Transverse colon (tissue), 4 donors: ENCODE data around the gene APOL4. TPM values are rescaled to one million over a fixed set of nuclear protein-coding genes. Genes with fewer than 3 reads are reported as not detected.

ENCODE experiments used
- DNase-seq: peaks from one replicate; pipeline ENCODE4 v3.0.0-alpha.2; 2019
- H3K27ac ChIP-seq, 4 donors: fragments of 200-600 bp; sonication (generic); 2 replicates each; pipeline ENCODE4 v1.5.1; 2016 to 2018; ENCODE audit warnings: inconsistent platforms in 4 of 4
- H3K27me3 ChIP-seq: fragments of 200-600 bp; sonication (generic); 2 replicates; pipeline ENCODE4 v1.5.1; 2017; ENCODE audit warnings: inconsistent platforms
- H3K36me3 ChIP-seq, 4 donors: fragments of 200-600 bp; sonication (generic); 2 replicates each; pipeline ENCODE4 v1.5.1; 2017 to 2019; ENCODE audit warnings: inconsistent platforms in 4 of 4
- H3K4me1 ChIP-seq, 4 donors: fragments of 200-600 bp; sonication (generic); 2 replicates each; pipeline ENCODE4 v1.5.1; 2017 to 2020; ENCODE audit warnings: inconsistent platforms in 4 of 4
- H3K4me3 ChIP-seq, 4 donors: fragments of 200-600 bp; sonication (generic); 1 replicate in 1 of 4; 2 replicates in 3 of 4; pipeline versions ENCODE4 v1.5.1 to v1.6.1; 2017 to 2019; ENCODE audit warnings: inconsistent platforms in 4 of 4
- H3K9me3 ChIP-seq, 2 donors: fragments of 200-600 bp; sonication (generic); 2 replicates each; pipeline ENCODE4 v1.5.1; 2017 to 2019; ENCODE audit warnings: inconsistent platforms in 2 of 2
- CTCF ChIP-seq, 5 experiments: fragments of 200-600 bp in 3 of 5; fragments of 450-650 bp in 2 of 5; sonication (generic) in 3 of 5; IDR thresholded peaks; 1 replicate in 2 of 5; 2 replicates in 3 of 5; pipeline ENCODE4 v1.5.1; 2016 to 2017; ENCODE audit warnings: antibody characterized with exemption in 5 of 5, inconsistent platforms in 3 of 5, mild to moderate bottlenecking in 2 of 5, moderate library complexity in 1 of 5
- EP300 ChIP-seq: sonication (generic); formaldehyde crosslinking; IDR thresholded peaks from one replicate; pipeline ENCODE4 v1.6.1; 2017; ENCODE audit warnings: antibody characterized with exemption, low read depth
- POLR2A ChIP-seq: fragments of 450-650 bp; IDR thresholded peaks from one replicate; pipeline ENCODE4 v1.6.1; 2016; ENCODE audit warnings: antibody characterized with exemption, mild to moderate bottlenecking, moderate library complexity
- POLR2AphosphoS5 ChIP-seq, 3 donors: sonication (generic); formaldehyde crosslinking; IDR thresholded peaks; one replicate each; pipeline ENCODE4 v1.6.1; 2016; ENCODE audit warnings: antibody characterized with exemption in 3 of 3
- WGBS, 2 donors: methylation state at CpG; one replicate each; pipeline ENCODE4 v1.1.5; 2018; ENCODE audit warnings: low coverage in 1 of 2; 5-methylcytosine and 5-hydroxymethylcytosine counted together
- in situ Hi-C, 4 donors: fragments of 200-750 bp; cut with MboI; loops; one replicate each; pipeline versions ENCODE4 v1.15.0 to v1.15.1; 2017; ENCODE audit warnings: low sequenced_read_pairs in 3 of 4, low pct_ligation_motif_present in 1 of 4, low pct_unique_long_range_greater_than_20kb in 1 of 4
- intact Hi-C: fragments of 100-400 bp; cut with DNase I; formaldehyde crosslinking; loops from one replicate; pipeline ENCODE4 v1.15.1; 2023; ENCODE audit warnings: low total_unique reads
- total RNA-seq, 4 donors: library from RNA; depleted of rRNA; stranded (reverse); fragments of >200 nt; gene quantifications; one replicate each; pipeline ENCODE4 v1.1.0, GENCODE V29; 2016

The APOL4 gene
- total RNA-seq, 4 donors from 2014 or later: 0.16 to 9.0 (median 1.8) TPM; not detected in 1

DNA sequence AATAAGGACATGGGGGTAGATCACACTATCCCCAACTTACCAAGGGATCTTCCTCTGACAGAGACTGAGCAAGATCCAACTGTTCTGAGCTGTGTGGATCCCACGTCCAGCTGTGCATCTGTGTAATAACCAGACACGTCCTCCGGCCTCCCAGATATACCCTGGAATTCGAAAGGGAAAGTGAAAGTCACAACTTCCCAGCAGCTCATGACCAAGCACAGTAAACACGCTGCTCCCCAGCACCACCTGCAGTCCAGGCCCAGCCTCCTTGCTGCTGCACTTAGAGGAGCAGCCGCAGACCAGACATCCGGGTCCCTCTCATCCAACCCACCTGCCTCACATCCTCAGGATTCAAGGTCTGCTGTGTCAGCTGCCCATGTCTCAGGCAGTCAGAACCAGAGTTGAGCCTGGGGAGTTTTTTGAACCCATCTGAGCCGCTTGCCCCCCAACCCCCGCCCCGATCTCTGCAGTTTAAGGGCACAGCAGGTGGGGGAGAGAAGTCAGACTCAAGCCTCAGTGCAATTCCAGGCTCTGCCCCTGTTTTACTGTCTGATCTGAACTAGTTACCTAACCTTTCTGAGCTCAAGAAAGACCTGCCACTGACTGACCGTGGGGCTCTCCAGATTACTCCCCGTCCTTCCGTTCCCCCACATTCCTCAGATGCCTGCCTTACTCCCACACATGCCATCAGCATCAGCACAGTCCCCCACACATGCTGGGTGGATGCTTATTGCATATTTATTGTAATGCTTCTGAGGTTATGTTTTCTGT is 38.0 kb upstream of the APOL4 start, which contains the start of gene APOL2:
APOL2 (minus strand) TSS at position 127 of the 771 bp plus-strand sequence. CDS start 6,365 bp downstream, outside the sequence.
- intact Hi-C loops: no loop called here
- no peaks in the 10 kb centered on the region for H3K9me3 ChIP-seq
- DNase-seq: peak; percentile 92
- in situ Hi-C loops: no loop called here
- no peaks in the 10 kb centered on the region for H3K36me3 ChIP-seq
- H3K27ac ChIP-seq: peak within 1 kb of the TSS; percentile 89 to 96 (median 92)
- H3K4me1 ChIP-seq: peaks cover 18 to 49% (median 32%) of the 10 kb centered on the region in 4 donors
- 25% methylated on average over 13 of the region's 13 CpGs; no CpG with 5 or more reads in 1 of the 2 donors for WGBS, 2 donors
- no peaks in the 10 kb centered on the region for H3K27me3 ChIP-seq
- peak within 1 kb of the TSS; percentile 40 to 69 (median 55) for H3K4me3 ChIP-seq
- TF ChIP-seq POLR2AphosphoS5 (IDR thresholded peaks at IDR 0.05): peak; percentile 94 to 97 (median 95)
- TF ChIP-seq CTCF (IDR thresholded peaks at IDR 0.05): peak; percentile 50 to 71 (median 70)
- peak; percentile 87 for TF ChIP-seq POLR2A
- no peak for TF ChIP-seq EP300

DNA sequence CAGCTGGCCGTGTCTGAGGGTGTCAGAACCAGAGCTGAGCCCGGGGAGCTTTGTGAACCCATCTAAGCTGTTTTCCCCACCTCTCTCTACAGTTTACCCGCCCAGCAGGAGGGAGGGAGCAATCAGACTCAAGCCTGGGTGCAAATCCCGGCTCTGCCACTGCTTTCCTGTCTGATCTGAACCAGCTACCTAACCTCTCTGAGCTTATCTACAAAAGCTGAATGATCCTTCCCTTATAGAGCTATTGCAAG is 37.5 kb upstream of the APOL4 start:
- intact Hi-C loops: no loop called here
- in situ Hi-C loops: no loop called here
- H3K27ac ChIP-seq: peak overlapping the region; percentile 89 to 96 (median 92)
- H3K9me3 ChIP-seq: no peaks in the 10 kb centered on the region
- DNase-seq: no peak
- peak overlapping the region; percentile 40 to 69 (median 55) for H3K4me3 ChIP-seq
- no peak for TF ChIP-seq POLR2A
- no peaks in the 10 kb centered on the region for H3K27me3 ChIP-seq
- no peaks in the 10 kb centered on the region for H3K36me3 ChIP-seq
- WGBS, 2 donors: 2% methylated on average over 4 of the region's 4 CpGs; no CpG with 5 or more reads in 1 of the 2 donors
- peaks cover 15 to 45% (median 32%) of the 10 kb centered on the region in 4 donors for H3K4me1 ChIP-seq

- Histone ChIP-seq H3K4me1 (peaks cover 14 to 45% (median 32%) of the 10 kb centered on the region in 4 donors), H3K27ac (peak overlapping the region; percentile 89 to 96 (median 92)), H3K36me3 (no peaks in the 10 kb centered on the region), H3K27me3 (no peaks in the 10 kb centered on the region), H3K4me3 (peak overlapping the region; percentile 40 to 69 (median 55)), H3K9me3 (no peaks in the 10 kb centered on the region)
- no peak for TF ChIP-seq CTCF (IDR thresholded peaks at IDR 0.05)
- TF ChIP-seq POLR2A: no peak
- no peak for TF ChIP-seq POLR2AphosphoS5 (IDR thresholded peaks at IDR 0.05)
- no peak for TF ChIP-seq EP300
- 3% methylated on average over 5 of the region's 5 CpGs; no CpG with 5 or more reads in 1 of the 2 donors for WGBS, 2 donors
- intact Hi-C loops (no loop called here), in situ Hi-C loops (no loop called here)
- peak; percentile 43 for DNase-seq
Observed at GRCh38 chr22:36238373-36239149, 37.0 kb upstream of the APOL4 start.

GRCh38 chr22:36237462-36238372 is 36.1 kb upstream of the APOL4 start:
- no peaks in the 10 kb centered on the region for H3K27me3 ChIP-seq
- 53% methylated on average over 12 of the region's 12 CpGs; no CpG with 5 or more reads in 1 of the 2 donors for WGBS, 2 donors
- H3K4me3 ChIP-seq: peak overlapping the region; percentile 7 to 69 (median 46)
- H3K36me3 ChIP-seq: no peaks in the 10 kb centered on the region
- in situ Hi-C loops (no loop called here), intact Hi-C loops (no loop called here)
- H3K27ac ChIP-seq: peak overlapping the region; percentile 89 to 96 (median 92)
- no peaks in the 10 kb centered on the region for H3K9me3 ChIP-seq
- peak; percentile 43 for DNase-seq
- peaks cover 14 to 45% (median 32%) of the 10 kb centered on the region in 4 donors for H3K4me1 ChIP-seq
- no peak for TF ChIP-seq EP300
- no peak for TF ChIP-seq POLR2AphosphoS5 (IDR thresholded peaks at IDR 0.05)
- no peak for TF ChIP-seq CTCF (IDR thresholded peaks at IDR 0.05)
- no peak for TF ChIP-seq POLR2A
